D721Med (cell line): ENCODE measurements around the gene FEM1A.
"Not testable (repeated sequence)": the region's sequence is repeated elsewhere in the genome, so short reads cannot be mapped to it uniquely, and the experiment has no call there.

Source experiments
- DNase-seq: peaks from one replicate; pipeline ENCODE4 v3.0.0; 2011; ENCODE audit warnings: low spot score; ENCODE audit not compliant: insufficient read length
- FAIRE-seq: peaks from 2 replicates; lab custom pipeline; 2011; peaks lifted over from hg19 to GRCh38; lab: Jason Lieb, UNC
- TF ChIP-seq, protein P1 (sequence below): IDR thresholded peaks from 2 replicates; pipeline ENCODE4 v1.5.1; 2012; ENCODE audit warnings: mild to moderate bottlenecking, control low read depth; ENCODE audit not compliant: insufficient read depth; ENCODE audit errors: missing control alignments

The FEM1A gene

DNA sequence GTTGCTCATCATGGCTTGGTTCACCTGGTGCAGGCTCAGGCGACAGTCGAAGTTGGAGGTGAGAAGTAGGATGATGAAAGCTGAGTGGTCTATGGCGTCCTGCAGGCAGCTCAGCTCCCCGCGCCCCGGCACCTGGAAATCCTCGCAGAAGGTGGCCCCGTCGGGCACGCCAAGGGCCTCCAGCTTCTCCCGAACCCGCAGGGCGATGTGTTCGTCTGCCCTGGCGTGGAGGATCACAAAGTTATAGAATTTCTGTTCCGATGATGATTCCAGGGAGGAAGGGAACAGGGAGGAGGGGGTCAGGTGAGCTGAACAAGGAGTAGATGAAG lies 25.4 kb downstream of the FEM1A start:
- TF ChIP-seq, protein P1, sequence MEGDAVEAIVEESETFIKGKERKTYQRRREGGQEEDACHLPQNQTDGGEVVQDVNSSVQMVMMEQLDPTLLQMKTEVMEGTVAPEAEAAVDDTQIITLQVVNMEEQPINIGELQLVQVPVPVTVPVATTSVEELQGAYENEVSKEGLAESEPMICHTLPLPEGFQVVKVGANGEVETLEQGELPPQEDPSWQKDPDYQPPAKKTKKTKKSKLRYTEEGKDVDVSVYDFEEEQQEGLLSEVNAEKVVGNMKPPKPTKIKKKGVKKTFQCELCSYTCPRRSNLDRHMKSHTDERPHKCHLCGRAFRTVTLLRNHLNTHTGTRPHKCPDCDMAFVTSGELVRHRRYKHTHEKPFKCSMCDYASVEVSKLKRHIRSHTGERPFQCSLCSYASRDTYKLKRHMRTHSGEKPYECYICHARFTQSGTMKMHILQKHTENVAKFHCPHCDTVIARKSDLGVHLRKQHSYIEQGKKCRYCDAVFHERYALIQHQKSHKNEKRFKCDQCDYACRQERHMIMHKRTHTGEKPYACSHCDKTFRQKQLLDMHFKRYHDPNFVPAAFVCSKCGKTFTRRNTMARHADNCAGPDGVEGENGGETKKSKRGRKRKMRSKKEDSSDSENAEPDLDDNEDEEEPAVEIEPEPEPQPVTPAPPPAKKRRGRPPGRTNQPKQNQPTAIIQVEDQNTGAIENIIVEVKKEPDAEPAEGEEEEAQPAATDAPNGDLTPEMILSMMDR: no peak
- DNase-seq (no peak), FAIRE-seq (no peak)

GRCh38 chr19:4817467-4818277 lies 26.1 kb downstream of the FEM1A start:
- TF ChIP-seq, protein P1: no peak
- no peak for FAIRE-seq
- no peak for DNase-seq

- no peak for DNase-seq
- TF ChIP-seq, protein P1: no peak
- no peak for FAIRE-seq
Measured at GRCh38 chr19:4821265-4821664, 29.7 kb downstream of the FEM1A start.

GRCh38 chr19:4822354-4822753 lies 30.8 kb downstream of the FEM1A start:
- not testable (repeated sequence) for DNase-seq, FAIRE-seq

GRCh38 chr19:4823577-4823976 lies 32.0 kb downstream of the FEM1A start:
- no peak for DNase-seq
- TF ChIP-seq, protein P1: no peak
- FAIRE-seq: no peak

GRCh38 chr19:4829001-4829712 lies 37.6 kb downstream of the FEM1A start:
- FAIRE-seq (no peak), DNase-seq (no peak)
- TF ChIP-seq, protein P1: no peak

DNA sequence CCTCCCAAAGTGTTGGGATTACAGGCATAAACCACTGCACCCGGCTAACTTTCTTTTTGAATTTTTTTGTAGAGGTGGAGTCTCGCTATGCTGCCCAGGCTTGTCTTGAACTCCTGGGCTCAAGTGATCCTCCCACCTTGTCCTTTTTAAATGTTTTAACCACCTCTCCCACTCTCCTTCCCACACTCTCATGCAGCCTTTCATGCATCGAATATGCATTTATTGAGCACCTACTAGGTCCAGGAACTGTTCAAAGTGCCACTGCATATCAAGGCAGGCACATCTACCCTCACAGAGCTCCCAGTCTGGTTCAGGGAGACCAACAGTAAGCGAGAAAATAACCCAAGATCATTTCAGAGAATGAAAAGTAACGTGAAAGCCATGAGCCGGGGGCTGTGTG lies 38.8 kb downstream of the FEM1A start:
- DNase-seq (no peak), FAIRE-seq (no peak)
- TF ChIP-seq, protein P1: no peak
